Measurements from ENCODE around the gene JTB.
A peak's percentile ranks its signal among the peaks of the same experiment; 100 is the strongest.
"Not testable (repeated sequence)": the region's sequence is repeated elsewhere in the genome, so short reads cannot be mapped to it uniquely, and the experiment has no call there.

The JTB gene

DNA sequence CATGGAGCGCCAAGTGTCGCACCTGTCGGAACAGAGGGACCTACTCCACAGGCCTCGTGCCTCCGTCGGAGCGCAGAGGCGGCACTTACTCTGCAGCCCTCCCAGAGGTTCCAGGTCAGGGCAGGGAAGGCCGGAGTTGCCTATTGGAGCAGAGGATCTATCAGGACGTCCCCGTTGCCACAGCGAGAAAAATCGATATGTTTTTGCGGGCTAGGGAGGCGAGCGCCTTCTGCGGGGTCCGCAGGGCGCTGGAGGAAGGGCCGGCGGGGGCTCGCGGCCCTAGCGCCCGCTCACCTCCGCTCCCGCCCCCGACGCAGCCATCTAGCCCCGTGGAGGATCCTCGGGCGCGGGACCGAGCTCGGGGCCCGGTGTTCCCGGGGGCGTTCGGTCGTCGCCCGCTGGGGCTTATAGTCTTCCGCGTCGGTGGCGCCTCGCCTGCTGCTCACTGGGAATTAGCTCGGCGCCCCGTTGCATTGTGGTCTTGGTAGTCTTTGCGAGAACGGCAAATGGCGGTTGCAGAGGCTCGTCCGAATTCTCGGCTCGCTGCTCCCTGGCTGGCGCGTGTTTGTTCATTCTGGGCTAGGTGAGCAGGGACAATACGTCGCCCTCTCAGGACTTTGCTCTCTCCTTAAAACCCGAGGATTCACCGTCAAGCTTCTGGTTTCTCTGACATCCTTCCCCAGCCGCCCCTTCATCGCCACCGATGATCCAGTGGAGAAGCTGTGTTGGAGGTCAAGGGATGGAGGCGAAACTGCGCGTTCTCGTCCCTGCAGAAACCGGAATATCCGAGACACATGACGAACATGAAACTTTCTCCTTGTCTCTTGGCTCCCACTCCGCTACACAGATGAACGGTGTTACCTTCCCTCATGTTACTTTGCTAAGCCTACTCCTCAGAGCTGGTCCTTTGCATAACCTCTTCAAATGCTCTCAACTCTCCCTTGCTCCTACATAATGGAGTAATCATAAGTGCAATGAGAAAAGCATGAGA is at the start of gene JTB:
JTB (minus strand) TSS at position 425 of the 991 bp plus-strand sequence; CDS start at position 3, 422 bp downstream.
- DNase-seq, result peak; percentile 86

GRCh38 chr1:154019940-154020339 is 42.5 kb upstream of the JTB start:
- no peak for DNase-seq

DNA sequence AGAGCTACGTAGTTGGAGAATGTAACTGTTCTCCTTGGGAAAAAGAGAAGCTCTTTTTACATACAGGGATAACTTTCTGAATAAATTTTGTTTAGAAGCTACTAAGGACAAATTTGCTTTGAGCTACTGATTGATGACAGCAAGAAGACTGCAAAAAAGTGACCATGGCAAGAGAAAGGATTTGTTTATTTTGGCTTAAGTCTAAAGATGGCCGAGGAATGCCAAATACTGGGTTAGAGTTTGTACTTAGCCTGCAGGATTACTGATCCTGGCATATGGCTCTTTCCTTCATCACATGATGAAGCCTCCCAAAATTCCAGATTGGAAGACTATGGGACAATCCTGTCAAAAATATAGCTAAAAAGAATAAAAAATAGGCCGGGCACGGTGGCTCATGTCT is 41.8 kb upstream of the JTB start:
- no peak for DNase-seq

DNA sequence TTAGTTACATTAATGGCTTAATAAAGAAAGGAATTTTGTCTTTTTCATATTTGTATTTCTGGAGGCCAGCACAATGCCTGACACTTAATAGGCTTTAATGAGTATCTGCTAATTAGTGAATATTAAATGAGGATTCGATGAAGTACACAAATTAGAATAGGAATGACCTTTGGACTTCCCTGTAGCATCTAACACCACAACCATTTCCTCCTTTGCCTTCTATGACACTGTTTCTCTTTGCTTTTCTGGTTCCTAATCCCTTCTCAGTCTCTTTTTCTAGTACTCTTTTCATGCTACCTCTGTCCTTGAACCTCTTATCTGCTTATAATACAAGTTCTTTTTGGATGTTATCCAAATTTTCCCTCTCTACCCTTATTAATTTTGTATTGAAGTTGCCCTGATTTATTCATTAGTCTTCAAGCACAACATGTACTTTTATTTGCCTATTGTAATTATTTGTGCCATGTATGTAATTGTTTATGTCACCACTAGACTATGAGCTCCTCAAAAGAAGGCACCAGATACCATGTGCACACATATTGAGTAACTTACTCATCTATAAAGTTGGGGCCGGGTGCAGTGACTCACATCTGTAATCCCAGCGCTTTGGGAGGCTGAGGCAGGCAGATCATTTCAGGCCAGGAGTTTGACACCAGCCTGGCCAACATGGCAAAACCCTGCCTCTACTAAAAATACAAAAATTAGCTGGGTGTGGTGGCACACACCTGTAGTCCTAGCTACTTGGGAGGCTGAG is 36.9 kb upstream of the JTB start:
- DNase-seq, result no peak

DNA sequence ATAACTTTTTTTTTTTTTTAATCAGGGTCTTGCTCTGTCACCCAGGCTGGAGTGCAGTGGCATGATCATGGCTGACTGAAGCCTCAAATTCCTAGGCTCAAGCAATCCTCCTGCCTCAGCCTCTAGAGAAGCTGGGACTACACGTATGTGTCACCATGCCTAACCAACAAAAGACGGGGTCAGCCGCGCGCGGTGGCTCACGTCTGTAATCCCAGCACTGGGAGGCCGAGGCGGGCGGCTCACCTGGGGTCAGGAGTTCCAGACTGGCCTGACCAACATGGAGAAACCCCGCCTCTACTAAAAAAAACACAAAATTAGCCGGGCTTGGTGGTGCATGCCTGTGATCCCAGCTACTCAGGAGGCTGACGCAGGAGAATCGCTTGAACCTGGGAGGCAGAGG is 35.1 kb upstream of the JTB start:
- DNase-seq, result not testable (repeated sequence)

DNA sequence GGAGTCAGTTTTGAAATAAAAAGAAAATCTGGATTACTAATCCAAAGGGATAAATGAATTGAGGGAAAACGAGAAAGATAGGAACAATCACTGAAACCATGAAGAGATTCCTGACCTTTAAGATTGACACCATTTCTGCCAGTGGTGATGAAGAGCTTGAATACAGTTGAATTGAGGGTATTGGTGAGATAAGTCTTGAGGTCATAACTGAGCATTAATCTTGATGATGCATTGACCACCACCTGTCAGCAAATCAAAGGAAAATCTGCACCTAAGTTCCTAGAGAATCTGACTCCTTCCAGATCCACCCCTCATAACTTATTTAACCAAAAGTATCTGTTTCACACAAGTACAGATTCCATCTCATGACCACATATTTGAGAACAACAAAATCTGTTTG is 34.7 kb upstream of the JTB start:
- DNase-seq, result no peak

GRCh38 chr1:154006136-154006535 is 28.7 kb upstream of the JTB start:
- no peak for DNase-seq

GRCh38 chr1:154000420-154000819 is 22.9 kb upstream of the JTB start:
- no peak for DNase-seq

DNA sequence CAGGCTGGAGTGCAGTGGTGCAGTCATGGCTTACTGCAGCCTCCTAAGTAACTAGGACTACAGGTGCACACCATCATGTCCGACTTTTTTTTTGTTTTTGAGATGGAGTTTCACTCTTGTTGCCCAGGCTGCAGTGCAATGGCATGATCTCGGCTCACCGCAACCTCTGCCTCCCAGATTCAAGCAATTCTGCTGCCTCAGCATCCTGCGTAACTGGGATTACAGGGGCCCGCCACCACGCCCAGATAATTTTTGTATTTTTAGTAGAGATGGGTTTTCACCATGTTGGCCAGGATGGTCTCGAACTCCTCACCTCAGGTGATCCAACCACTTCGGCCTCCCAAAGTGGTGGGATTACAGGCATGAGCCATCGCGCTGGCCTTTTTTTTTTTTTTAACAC is 19.4 kb upstream of the JTB start:
- not testable (repeated sequence) for DNase-seq

DNA sequence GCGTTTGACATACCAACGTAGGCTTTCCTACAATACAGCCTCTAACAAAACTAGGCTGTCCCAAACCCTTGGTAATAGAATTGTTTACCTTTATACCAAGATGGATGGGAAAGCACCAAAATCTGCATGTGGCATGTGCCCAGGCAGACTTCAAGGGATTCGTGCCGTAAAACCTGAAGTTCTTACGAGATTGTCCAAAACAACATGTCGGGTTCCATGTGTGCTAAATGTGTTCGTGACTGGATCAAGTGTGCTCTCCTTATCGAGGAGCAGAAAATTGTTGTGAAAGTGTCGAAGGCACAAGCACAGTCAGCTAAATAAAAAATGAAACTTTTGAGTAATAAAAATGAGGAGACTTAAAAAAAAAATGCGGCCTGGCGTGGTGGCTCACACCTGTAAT is 18.2 kb upstream of the JTB start:
- DNase-seq, result no peak

DNA sequence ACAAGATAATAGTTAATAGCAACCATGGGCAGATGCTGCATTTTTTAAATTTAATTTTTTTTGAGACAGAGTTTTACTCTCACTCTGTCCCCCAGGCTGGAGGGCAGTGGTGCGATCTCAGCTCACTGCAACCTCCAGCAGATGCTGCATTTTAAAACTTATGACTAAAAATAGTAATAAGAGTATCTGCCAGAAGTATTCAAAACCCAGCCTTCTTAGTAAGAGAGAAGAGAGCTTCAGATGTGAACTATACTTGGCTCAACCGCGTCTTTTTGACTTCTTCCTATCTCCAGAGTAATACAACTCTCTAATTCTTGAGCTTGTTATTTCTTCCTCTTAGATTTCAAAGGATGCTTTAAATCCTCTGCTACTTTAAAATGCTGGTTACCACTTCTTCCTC is 17.7 kb upstream of the JTB start:
- no peak for DNase-seq

DNA sequence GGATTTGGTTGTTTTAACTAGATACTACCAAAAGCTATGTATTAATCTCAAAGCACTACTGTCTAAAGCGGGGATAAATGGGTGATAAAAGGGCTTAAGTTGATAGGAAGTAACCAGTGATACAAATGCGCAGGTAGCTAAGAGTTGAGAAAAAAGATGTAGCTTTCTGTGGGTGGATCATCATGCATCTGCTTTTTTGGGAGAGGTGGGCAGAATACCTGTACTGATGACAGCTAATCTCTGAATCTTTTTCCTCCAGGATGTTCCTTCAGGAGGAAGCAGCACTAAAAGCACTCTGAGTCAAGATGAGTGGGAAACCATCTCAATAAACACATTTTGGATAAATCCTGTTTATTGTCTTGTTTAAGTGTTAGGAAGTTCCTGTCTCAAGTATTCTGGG is 14.3 kb upstream of the JTB start:
- no peak for DNase-seq

- no peak for DNase-seq
Measured at GRCh38 chr1:153991151-153991630, 13.7 kb upstream of the JTB start.

DNA sequence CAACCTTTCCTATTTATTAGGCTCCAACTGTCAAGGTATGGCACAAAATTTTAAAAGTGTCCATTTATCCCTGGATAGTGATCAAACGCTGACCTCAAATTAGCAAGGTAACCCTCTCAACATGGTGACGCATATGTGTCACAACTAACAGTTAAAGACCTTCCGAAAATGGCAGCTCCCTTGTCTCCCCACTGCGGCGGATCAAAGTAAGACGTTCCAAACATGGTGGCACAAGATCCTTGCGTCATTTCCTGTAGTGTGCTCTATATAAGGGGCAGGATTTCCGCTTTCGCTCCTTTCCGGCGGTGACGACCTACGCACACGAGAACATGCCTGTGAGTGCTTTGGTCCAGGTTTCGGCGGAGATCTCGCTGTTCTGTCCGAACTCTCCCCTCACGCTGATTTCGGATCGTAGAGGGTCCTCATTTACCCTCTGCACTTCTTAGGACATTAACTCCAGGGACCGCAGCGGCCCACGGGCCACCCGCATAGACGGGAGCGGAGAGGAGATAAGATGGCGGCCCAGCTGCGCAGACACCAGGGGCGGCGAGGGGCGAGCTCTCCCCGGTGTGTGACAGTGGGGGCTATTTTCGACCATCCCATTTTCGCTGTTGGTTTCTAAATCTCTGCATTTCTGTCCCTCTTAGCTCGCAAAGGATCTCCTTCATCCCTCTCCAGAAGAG is 13.1 kb upstream of the JTB start, which contains the start of gene RPS27:
RPS27 (plus strand) TSS at position 295 of the 683 bp plus-strand sequence; CDS start at position 330, 35 bp downstream.
- DNase-seq, result peak; percentile 89

DNA sequence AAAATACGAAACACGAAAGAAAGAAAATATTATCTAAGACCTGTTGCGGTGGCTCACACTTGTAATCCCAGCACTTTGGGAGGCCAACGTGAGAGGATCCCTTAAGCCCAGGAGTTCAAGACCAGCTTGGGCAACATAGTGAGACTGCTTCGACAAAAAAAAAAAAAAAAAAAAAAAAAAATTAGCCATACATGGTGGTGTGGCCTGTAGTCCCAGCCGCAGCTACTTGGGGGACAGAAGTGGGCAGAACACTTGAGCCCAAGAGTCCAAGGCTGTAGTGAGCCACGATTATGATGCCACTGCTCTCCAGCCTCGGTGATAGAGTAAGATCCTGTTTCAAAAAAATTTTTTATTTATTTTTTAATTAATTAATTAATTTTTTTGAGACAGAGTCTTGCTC is 10.1 kb upstream of the JTB start:
- no peak for DNase-seq

GRCh38 chr1:153985941-153986761 is 8.7 kb upstream of the JTB start, which contains the start of gene RAB13:
Gene RAB13, minus strand, starts transcription at chr1:153986339. Its CDS starts 103 bp downstream, at chr1:153986236.
- DNase-seq, result no peak

- peak in 1 of 2 donors; percentile 39 for DNase-seq
Measured at GRCh38 chr1:153985341-153985912, 8.0 kb upstream of the JTB start.

GRCh38 chr1:153984123-153984894 is 6.8 kb upstream of the JTB start:
- no peak for DNase-seq

DNA sequence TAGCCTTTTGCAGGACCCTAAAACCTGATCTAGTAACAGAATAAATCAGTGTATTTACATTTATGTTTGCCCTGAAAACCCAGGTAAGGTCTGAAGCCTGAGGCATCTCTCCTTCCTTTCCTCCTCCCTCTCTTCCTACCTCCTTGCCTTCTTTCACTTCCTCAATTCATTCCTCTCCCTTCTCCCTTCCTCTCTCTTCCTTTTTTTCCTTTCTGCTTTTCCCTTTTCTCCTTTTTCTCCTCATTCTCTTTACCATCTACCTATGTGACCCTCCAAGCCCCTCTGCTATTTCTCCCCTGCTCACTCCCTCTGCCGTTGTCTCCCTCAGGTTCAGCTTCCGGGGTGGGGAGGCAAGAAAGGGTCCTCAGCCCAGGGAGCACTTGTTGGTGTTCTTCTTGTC is 4.3 kb upstream of the JTB start:
- DNase-seq, result not testable (repeated sequence)

- DNase-seq, result not testable (repeated sequence)
Measured at GRCh38 chr1:153979091-153979490, 1.6 kb upstream of the JTB start.
